HepG2 (cell line): ENCODE results near the gene OGFR. TPM values are rescaled to one million over a fixed set of nuclear protein-coding genes. Genes with fewer than 3 reads are reported as not detected.
A peak's percentile ranks its signal among the peaks of the same experiment; 100 is the strongest.

Experiments used
- ARNT ChIP-seq: fragments of 450-650 bp; IDR thresholded peaks from 2 replicates; pipeline ENCODE4 v1.6.1; 2017
- FOXC1 ChIP-seq: sonication (generic); formaldehyde crosslinking; IDR thresholded peaks from 2 replicates; pipeline ENCODE4 v1.8.0; 2022; ENCODE audit warnings: mild to moderate bottlenecking, missing genetic modification reagents, borderline replicate concordance
- MLLT10 ChIP-seq: sonication (generic); formaldehyde crosslinking; IDR thresholded peaks from 2 replicates; pipeline ENCODE4 v1.4.0; 2020; ENCODE audit warnings: missing genetic modification reagents
- PHB2 ChIP-seq: fragments of 450-650 bp; IDR thresholded peaks from 2 replicates; pipeline ENCODE4 v1.6.1; 2018; ENCODE audit not compliant: partially characterized antibody
- PRDM10 ChIP-seq: sonication (generic); formaldehyde crosslinking; IDR thresholded peaks from 2 replicates; pipeline ENCODE4 v1.4.0; 2020; ENCODE audit warnings: low read depth, missing genetic modification reagents
- TAF15 ChIP-seq: fragments of 200-400 bp; formaldehyde crosslinking; IDR thresholded peaks from one replicate; pipeline ENCODE4 v1.6.1; 2018; ENCODE audit warnings: mild to moderate bottlenecking, low read depth, low read length; ENCODE audit not compliant: poor library complexity, severe bottlenecking
- TARDBP ChIP-seq: sonication (generic); formaldehyde crosslinking; IDR thresholded peaks from 2 replicates; pipeline ENCODE4 v1.8.0; 2022; ENCODE audit warnings: mild to moderate bottlenecking, missing genetic modification reagents
- TFDP2 ChIP-seq: sonication (generic); formaldehyde crosslinking; IDR thresholded peaks from 2 replicates; pipeline ENCODE4 v1.4.0; 2020; ENCODE audit warnings: missing genetic modification reagents
- ZFP1 ChIP-seq: IDR thresholded peaks from 2 replicates; pipeline ENCODE4 v1.6.1; 2016
- ZNF589 ChIP-seq: sonication (generic); formaldehyde crosslinking; conservative IDR thresholded peaks from 2 replicates; pipeline ENCODE4 v1.8.0; 2022; ENCODE audit warnings: mild to moderate bottlenecking, moderate library complexity, missing genetic modification reagents
- ZNF629 ChIP-seq: sonication (generic); formaldehyde crosslinking; conservative IDR thresholded peaks from 2 replicates; pipeline ENCODE4 v1.5.0; 2020; ENCODE audit warnings: missing genetic modification reagents
- ZNF672 ChIP-seq: sonication (generic); formaldehyde crosslinking; IDR thresholded peaks from 2 replicates; pipeline ENCODE4 v1.8.1; 2022; ENCODE audit warnings: missing genetic modification reagents
- polyA plus RNA-seq, 8 experiments: library from polyadenylated mRNA; depleted of rRNA in 3 of 8; stranded (reverse) in 7 of 8; unstranded in 1 of 8; fragments of >200 nt; fragmentation: Illumina TruSeq in 4 of 8; extraction: Trizol in 4 of 8; gene quantifications; 2 replicates each; pipeline versions ENCODE4 v1.2.1 to v1.2.3, GENCODE V29; 2011 to 2016; ENCODE audit warnings: low read depth in 4 of 8, missing spikeins in 1 of 8, mixed read lengths in 1 of 8; ENCODE audit not compliant: insufficient read depth in 1 of 8
- total RNA-seq, 5 experiments: library from RNA; depleted of rRNA; stranded (reverse); fragments of >200 nt; fragmentation: Illumina TruSeq; extraction: Trizol; gene quantifications; 2 replicates each; pipeline ENCODE4 v1.2.3, GENCODE V29; 2016; ENCODE audit warnings: low read depth in 1 of 5
- TF ChIP-seq, protein P1 (sequence below): sonication (generic); formaldehyde crosslinking; conservative IDR thresholded peaks from 2 replicates; pipeline ENCODE4 v1.8.1; 2023; ENCODE audit warnings: missing genetic modification reagents
- TF ChIP-seq, protein P2 (sequence below): sonication (generic); formaldehyde crosslinking; IDR thresholded peaks from 2 replicates; pipeline ENCODE4 v1.4.0; 2020; ENCODE audit warnings: missing genetic modification reagents
- TF ChIP-seq, protein P3 (sequence below): sonication (generic); formaldehyde crosslinking; IDR thresholded peaks from 2 replicates; pipeline ENCODE4 v1.8.1; 2023; ENCODE audit warnings: mild to moderate bottlenecking, moderate library complexity, missing genetic modification reagents
- TF ChIP-seq, protein P4 (sequence below): IDR thresholded peaks from 2 replicates; pipeline ENCODE4 v1.6.1; 2016; ENCODE audit warnings: missing compliant biosample characterization, missing genetic modification reagents, borderline replicate concordance
- TF ChIP-seq, protein P5 (sequence below): sonication (generic); formaldehyde crosslinking; IDR thresholded peaks from 2 replicates; pipeline ENCODE4 v1.8.0; 2022; ENCODE audit warnings: mild to moderate bottlenecking, missing genetic modification reagents, moderate library complexity

The OGFR gene
- total and polyA plus RNA-seq, 2 of the 13 experiments (the other 11 are each of a cell fraction or from before 2014, with no cell fraction given): 47.7 to 81.8 TPM

DNA sequence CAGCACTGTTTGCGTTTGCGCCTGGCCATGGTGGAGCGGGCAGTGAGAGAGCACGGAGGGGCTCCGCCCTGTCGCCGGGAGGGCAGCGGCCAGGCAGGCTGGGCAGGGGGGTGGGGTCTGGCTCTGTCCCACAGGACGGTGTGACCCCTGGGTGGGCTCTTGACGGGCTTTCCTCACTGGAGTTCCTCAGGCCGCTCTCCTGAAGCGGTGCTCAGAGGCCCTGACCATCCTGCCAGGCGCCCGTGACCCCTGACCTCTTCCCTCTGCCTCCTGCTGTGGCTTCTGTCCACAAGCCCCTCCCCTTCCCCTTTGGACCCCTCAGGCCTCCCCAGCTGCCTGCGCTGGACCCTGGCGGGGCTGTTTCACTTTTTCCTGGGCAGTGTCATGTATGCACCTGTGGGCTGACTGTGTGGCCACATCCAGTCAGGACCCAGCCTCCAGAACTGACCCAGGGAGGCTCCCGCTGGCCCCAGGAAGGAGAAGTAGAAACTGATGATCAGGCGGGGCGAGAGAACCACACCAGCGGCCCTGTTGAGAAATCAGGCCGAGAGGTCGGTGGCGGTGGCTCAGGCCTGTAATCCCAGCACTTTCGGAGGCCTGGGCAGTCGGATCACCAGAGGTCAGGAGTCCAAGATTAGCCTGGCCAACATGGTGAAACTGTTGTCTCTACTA, 1.2 kb downstream of the OGFR start (continued):
- TF ChIP-seq, protein P1, sequence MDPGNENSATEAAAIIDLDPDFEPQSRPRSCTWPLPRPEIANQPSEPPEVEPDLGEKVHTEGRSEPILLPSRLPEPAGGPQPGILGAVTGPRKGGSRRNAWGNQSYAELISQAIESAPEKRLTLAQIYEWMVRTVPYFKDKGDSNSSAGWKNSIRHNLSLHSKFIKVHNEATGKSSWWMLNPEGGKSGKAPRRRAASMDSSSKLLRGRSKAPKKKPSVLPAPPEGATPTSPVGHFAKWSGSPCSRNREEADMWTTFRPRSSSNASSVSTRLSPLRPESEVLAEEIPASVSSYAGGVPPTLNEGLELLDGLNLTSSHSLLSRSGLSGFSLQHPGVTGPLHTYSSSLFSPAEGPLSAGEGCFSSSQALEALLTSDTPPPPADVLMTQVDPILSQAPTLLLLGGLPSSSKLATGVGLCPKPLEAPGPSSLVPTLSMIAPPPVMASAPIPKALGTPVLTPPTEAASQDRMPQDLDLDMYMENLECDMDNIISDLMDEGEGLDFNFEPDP (CRISPR knock-in tag): no peak
- TF ChIP-seq, protein P2, sequence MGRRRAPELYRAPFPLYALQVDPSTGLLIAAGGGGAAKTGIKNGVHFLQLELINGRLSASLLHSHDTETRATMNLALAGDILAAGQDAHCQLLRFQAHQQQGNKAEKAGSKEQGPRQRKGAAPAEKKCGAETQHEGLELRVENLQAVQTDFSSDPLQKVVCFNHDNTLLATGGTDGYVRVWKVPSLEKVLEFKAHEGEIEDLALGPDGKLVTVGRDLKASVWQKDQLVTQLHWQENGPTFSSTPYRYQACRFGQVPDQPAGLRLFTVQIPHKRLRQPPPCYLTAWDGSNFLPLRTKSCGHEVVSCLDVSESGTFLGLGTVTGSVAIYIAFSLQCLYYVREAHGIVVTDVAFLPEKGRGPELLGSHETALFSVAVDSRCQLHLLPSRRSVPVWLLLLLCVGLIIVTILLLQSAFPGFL (CRISPR knock-in tag): no peak
- TF ChIP-seq, protein P3, sequence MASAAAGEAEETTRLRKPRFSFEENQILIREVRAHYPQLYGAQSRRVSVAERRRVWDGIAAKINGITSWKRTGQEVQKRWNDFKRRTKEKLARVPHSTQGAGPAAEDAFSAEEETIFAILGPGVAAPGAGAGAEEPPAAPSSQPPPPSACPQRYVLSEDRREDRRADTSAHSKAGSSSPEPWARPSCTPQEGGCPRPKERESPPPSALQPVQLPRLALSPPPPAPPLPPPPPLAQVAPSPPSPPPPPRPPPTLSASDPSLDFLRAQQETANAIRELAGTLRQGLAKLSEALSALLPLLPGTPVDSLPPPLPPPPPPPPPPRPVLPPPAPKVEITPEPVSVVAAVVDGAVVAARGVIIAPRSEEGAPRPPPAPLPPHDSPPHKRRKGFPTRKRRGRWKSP (CRISPR knock-in tag): peak; percentile 94
- TF ChIP-seq PHB2 (no peak), ARNT (no peak), ZNF672 (no peak), TAF15 (peak; percentile 40), PRDM10 (CRISPR knock-in tag) (peak; percentile 69; the same call in 1 of the 2 replicates), ZNF629 (peak; percentile 12), TFDP2 (CRISPR knock-in tag) (peak; percentile 57), TARDBP (CRISPR knock-in tag) (no peak; the same call in 1 of the 2 replicates), ZFP1 (CRISPR knock-in tag) (0 out of 2 replicates have a peak, but pooled peaks have one; percentile 35), ZNF589 (CRISPR knock-in tag) (peak; percentile 81), MLLT10 (CRISPR knock-in tag) (no peak), FOXC1 (CRISPR knock-in tag) (peak; percentile 64; the same call in 1 of the 2 replicates)
- TF ChIP-seq, protein P4, sequence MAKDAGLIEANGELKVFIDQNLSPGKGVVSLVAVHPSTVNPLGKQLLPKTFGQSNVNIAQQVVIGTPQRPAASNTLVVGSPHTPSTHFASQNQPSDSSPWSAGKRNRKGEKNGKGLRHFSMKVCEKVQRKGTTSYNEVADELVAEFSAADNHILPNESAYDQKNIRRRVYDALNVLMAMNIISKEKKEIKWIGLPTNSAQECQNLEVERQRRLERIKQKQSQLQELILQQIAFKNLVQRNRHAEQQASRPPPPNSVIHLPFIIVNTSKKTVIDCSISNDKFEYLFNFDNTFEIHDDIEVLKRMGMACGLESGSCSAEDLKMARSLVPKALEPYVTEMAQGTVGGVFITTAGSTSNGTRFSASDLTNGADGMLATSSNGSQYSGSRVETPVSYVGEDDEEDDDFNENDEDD (CRISPR knock-in tag): peak; percentile 53; the same call in 1 of the 2 replicates
- TF ChIP-seq, protein P5, sequence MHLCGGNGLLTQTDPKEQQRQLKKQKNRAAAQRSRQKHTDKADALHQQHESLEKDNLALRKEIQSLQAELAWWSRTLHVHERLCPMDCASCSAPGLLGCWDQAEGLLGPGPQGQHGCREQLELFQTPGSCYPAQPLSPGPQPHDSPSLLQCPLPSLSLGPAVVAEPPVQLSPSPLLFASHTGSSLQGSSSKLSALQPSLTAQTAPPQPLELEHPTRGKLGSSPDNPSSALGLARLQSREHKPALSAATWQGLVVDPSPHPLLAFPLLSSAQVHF (CRISPR knock-in tag): peak; percentile 53; the same call in 1 of the 2 replicates
